HepG2 (cell line): Measurements from ENCODE around the gene BRCA1. TPM values are rescaled to one million over a fixed set of nuclear protein-coding genes. Genes with fewer than 3 reads are reported as not detected.
A peak's percentile ranks its signal among the peaks of the same experiment; 100 is the strongest.

Experiments used
- ERF ChIP-seq: IDR thresholded peaks from 2 replicates; pipeline ENCODE4 v1.6.1; 2018; ENCODE audit warnings: missing biosample characterization, missing genetic modification reagents
- FOXA3 ChIP-seq: IDR thresholded peaks from 2 replicates; pipeline ENCODE4 v1.6.1; 2016; ENCODE audit warnings: missing genetic modification reagents, missing compliant biosample characterization
- HHEX ChIP-seq: IDR thresholded peaks from 2 replicates; pipeline ENCODE4 v1.6.1; 2016; ENCODE audit warnings: control low read depth
- HNRNPK ChIP-seq: fragments of 200-400 bp; formaldehyde crosslinking; IDR thresholded peaks from 2 replicates; pipeline ENCODE4 v1.6.1; 2018; ENCODE audit warnings: low read length, low read depth, moderate library complexity, mild to moderate bottlenecking; ENCODE audit not compliant: poor library complexity, severe bottlenecking
- HNRNPL ChIP-seq: fragments of 200-400 bp; formaldehyde crosslinking; IDR thresholded peaks from 2 replicates; pipeline ENCODE4 v1.6.1; 2017; ENCODE audit warnings: mild to moderate bottlenecking, low read depth, low read length
- HOXA7 ChIP-seq: sonication (generic); formaldehyde crosslinking; IDR thresholded peaks from 2 replicates; pipeline ENCODE4 v1.8.1; 2022; ENCODE audit warnings: mild to moderate bottlenecking, missing genetic modification reagents, moderate library complexity
- JDP2 ChIP-seq: sonication (generic); formaldehyde crosslinking; IDR thresholded peaks from 2 replicates; pipeline ENCODE4 v1.8.1; 2022; ENCODE audit warnings: missing genetic modification reagents, borderline replicate concordance
- KDM5B ChIP-seq: sonication (generic); formaldehyde crosslinking; IDR thresholded peaks from 2 replicates; pipeline ENCODE4 v1.4.0; 2020; ENCODE audit warnings: missing genetic modification reagents, mild to moderate bottlenecking, borderline replicate concordance
- PHF8 ChIP-seq: sonication (generic); formaldehyde crosslinking; IDR thresholded peaks from 2 replicates; pipeline ENCODE4 v1.5.0; 2020; ENCODE audit warnings: missing genetic modification reagents
- SPEN ChIP-seq: sonication (generic); formaldehyde crosslinking; IDR thresholded peaks from 2 replicates; pipeline ENCODE4 v1.5.1; 2020; ENCODE audit warnings: low read depth, mild to moderate bottlenecking, missing genetic modification reagents
- SRSF9 ChIP-seq: fragments of 200-400 bp; formaldehyde crosslinking; IDR thresholded peaks from 2 replicates; pipeline ENCODE4 v1.6.1; 2018; ENCODE audit warnings: borderline replicate concordance, mild to moderate bottlenecking, low read depth, low read length; ENCODE audit not compliant: insufficient read depth, poor library complexity, severe bottlenecking
- ZBTB20 ChIP-seq: sonication (generic); formaldehyde crosslinking; IDR thresholded peaks from 2 replicates; pipeline ENCODE4 v1.8.1; 2023; ENCODE audit warnings: missing genetic modification reagents, low read depth, mild to moderate bottlenecking, borderline replicate concordance
- ZC3H13 ChIP-seq: sonication (generic); formaldehyde crosslinking; IDR thresholded peaks from 2 replicates; pipeline ENCODE4 v1.8.1; 2023; ENCODE audit warnings: mild to moderate bottlenecking, missing genetic modification reagents, moderate library complexity
- ZNF547 ChIP-seq: sonication (generic); formaldehyde crosslinking; IDR thresholded peaks from 2 replicates; pipeline ENCODE4 v1.5.1; 2020; ENCODE audit warnings: mild to moderate bottlenecking, missing genetic modification reagents
- ZNF777 ChIP-seq: sonication (generic); formaldehyde crosslinking; IDR thresholded peaks from 2 replicates; pipeline ENCODE4 v1.4.0; 2020; ENCODE audit warnings: missing genetic modification reagents
- ZNF816 ChIP-seq: sonication (generic); formaldehyde crosslinking; IDR thresholded peaks from 2 replicates; pipeline ENCODE4 v1.8.0; 2022; ENCODE audit warnings: missing genetic modification reagents, mild to moderate bottlenecking, borderline replicate concordance
- polyA plus RNA-seq, 8 experiments: library from polyadenylated mRNA; depleted of rRNA in 3 of 8; stranded (reverse) in 7 of 8; unstranded in 1 of 8; fragments of >200 nt; fragmentation: Illumina TruSeq in 4 of 8; extraction: Trizol in 4 of 8; gene quantifications; 2 replicates each; pipeline versions ENCODE4 v1.2.1 to v1.2.3, GENCODE V29; 2011 to 2016; ENCODE audit warnings: low read depth in 4 of 8, missing spikeins in 1 of 8, mixed read lengths in 1 of 8; ENCODE audit not compliant: insufficient read depth in 1 of 8
- total RNA-seq, 5 experiments: library from RNA; depleted of rRNA; stranded (reverse); fragments of >200 nt; fragmentation: Illumina TruSeq; extraction: Trizol; gene quantifications; 2 replicates each; pipeline ENCODE4 v1.2.3, GENCODE V29; 2016; ENCODE audit warnings: low read depth in 1 of 5
- TF ChIP-seq, protein P1 (sequence below): sonication (generic); formaldehyde crosslinking; IDR thresholded peaks from 2 replicates; pipeline ENCODE4 v1.8.0; 2022; ENCODE audit warnings: mild to moderate bottlenecking, missing genetic modification reagents, moderate library complexity
- TF ChIP-seq, protein P2 (sequence below): sonication (generic); formaldehyde crosslinking; IDR thresholded peaks from 2 replicates; pipeline ENCODE4 v1.5.0; 2020; ENCODE audit warnings: missing genetic modification reagents
- TF ChIP-seq, protein P3 (sequence below): sonication (generic); formaldehyde crosslinking; IDR thresholded peaks from 2 replicates; pipeline ENCODE4 v1.4.0; 2020; ENCODE audit warnings: missing genetic modification reagents
- TF ChIP-seq, protein P4 (sequence below): sonication (generic); formaldehyde crosslinking; IDR thresholded peaks from 2 replicates; pipeline ENCODE4 v1.5.0; 2020; ENCODE audit warnings: mild to moderate bottlenecking, missing genetic modification reagents

The BRCA1 gene
- total and polyA plus RNA-seq, 2 of the 13 experiments (the other 11 are each of a cell fraction or from before 2014, with no cell fraction given): 13.3 to 37.5 TPM

DNA sequence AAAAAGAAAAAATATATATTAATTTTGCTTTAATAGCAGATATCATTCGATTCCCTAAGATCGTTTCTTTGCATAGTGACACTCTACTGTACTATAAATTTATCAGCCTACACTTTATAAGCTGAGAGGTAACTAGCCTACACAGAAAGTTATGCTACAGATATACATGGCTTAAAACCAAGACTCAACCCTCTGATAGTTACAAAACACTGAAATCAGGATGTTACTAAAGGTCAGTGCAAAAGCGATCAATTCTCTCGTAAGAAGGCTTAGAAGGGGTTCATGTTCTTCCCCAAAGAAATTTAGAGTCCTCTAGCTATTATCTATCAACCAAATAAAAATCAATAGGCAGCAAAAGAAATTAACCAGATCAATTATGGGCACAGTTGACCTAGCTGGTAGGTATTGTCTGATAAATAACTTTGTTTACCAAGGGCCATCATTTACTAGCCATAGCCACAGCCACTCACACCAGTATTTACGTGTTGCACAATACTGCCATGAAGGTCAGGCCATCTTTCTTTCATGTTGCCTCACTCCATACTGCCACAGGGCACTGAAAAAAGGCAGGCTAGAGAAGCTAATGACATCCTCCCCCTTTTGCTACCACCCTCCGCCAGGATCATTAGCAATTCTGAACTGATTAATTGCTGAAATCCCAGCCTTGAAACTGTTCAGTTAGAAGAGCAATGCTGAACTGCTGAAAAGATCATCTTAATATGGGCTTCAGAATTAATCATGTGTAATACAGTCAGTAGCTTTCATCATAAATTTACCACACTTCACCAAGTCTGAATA, 56.4 kb downstream of the BRCA1 start (continued):
- TF ChIP-seq, protein P1, sequence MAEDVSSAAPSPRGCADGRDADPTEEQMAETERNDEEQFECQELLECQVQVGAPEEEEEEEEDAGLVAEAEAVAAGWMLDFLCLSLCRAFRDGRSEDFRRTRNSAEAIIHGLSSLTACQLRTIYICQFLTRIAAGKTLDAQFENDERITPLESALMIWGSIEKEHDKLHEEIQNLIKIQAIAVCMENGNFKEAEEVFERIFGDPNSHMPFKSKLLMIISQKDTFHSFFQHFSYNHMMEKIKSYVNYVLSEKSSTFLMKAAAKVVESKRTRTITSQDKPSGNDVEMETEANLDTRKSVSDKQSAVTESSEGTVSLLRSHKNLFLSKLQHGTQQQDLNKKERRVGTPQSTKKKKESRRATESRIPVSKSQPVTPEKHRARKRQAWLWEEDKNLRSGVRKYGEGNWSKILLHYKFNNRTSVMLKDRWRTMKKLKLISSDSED (CRISPR knock-in tag): no peak
- TF ChIP-seq, protein P2, sequence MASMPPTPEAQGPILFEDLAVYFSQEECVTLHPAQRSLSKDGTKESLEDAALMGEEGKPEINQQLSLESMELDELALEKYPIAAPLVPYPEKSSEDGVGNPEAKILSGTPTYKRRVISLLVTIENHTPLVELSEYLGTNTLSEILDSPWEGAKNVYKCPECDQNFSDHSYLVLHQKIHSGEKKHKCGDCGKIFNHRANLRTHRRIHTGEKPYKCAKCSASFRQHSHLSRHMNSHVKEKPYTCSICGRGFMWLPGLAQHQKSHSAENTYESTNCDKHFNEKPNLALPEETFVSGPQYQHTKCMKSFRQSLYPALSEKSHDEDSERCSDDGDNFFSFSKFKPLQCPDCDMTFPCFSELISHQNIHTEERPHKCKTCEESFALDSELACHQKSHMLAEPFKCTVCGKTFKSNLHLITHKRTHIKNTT (CRISPR knock-in tag): no peak
- peak; percentile 99 for TF ChIP-seq FOXA3 (CRISPR knock-in tag)
- peak; percentile 87 for TF ChIP-seq ERF (CRISPR knock-in tag)
- TF ChIP-seq, protein P3, sequence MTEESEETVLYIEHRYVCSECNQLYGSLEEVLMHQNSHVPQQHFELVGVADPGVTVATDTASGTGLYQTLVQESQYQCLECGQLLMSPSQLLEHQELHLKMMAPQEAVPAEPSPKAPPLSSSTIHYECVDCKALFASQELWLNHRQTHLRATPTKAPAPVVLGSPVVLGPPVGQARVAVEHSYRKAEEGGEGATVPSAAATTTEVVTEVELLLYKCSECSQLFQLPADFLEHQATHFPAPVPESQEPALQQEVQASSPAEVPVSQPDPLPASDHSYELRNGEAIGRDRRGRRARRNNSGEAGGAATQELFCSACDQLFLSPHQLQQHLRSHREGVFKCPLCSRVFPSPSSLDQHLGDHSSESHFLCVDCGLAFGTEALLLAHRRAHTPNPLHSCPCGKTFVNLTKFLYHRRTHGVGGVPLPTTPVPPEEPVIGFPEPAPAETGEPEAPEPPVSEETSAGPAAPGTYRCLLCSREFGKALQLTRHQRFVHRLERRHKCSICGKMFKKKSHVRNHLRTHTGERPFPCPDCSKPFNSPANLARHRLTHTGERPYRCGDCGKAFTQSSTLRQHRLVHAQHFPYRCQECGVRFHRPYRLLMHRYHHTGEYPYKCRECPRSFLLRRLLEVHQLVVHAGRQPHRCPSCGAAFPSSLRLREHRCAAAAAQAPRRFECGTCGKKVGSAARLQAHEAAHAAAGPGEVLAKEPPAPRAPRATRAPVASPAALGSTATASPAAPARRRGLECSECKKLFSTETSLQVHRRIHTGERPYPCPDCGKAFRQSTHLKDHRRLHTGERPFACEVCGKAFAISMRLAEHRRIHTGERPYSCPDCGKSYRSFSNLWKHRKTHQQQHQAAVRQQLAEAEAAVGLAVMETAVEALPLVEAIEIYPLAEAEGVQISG (CRISPR knock-in tag): peak; percentile 93
- no peak for TF ChIP-seq HNRNPL
- TF ChIP-seq KDM5B (CRISPR knock-in tag): no peak
- TF ChIP-seq ZNF547 (CRISPR knock-in tag): no peak
- peak; percentile 93; the same call in 1 of the 2 replicates for TF ChIP-seq ZBTB20 (CRISPR knock-in tag)
- TF ChIP-seq, protein P4, sequence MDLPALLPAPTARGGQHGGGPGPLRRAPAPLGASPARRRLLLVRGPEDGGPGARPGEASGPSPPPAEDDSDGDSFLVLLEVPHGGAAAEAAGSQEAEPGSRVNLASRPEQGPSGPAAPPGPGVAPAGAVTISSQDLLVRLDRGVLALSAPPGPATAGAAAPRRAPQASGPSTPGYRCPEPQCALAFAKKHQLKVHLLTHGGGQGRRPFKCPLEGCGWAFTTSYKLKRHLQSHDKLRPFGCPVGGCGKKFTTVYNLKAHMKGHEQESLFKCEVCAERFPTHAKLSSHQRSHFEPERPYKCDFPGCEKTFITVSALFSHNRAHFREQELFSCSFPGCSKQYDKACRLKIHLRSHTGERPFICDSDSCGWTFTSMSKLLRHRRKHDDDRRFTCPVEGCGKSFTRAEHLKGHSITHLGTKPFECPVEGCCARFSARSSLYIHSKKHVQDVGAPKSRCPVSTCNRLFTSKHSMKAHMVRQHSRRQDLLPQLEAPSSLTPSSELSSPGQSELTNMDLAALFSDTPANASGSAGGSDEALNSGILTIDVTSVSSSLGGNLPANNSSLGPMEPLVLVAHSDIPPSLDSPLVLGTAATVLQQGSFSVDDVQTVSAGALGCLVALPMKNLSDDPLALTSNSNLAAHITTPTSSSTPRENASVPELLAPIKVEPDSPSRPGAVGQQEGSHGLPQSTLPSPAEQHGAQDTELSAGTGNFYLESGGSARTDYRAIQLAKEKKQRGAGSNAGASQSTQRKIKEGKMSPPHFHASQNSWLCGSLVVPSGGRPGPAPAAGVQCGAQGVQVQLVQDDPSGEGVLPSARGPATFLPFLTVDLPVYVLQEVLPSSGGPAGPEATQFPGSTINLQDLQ: no peak
- TF ChIP-seq SPEN (CRISPR knock-in tag): peak; percentile 73; the same call in 1 of the 2 replicates
- no peak for TF ChIP-seq SRSF9
- 0 out of 2 replicates have a peak, but pooled peaks have one; percentile 38 for TF ChIP-seq PHF8 (CRISPR knock-in tag)
- no peak for TF ChIP-seq JDP2
- no peak for TF ChIP-seq ZNF777 (CRISPR knock-in tag)
- TF ChIP-seq ZC3H13 (CRISPR knock-in tag): no peak; the same call in 1 of the 2 replicates
- peak; percentile 86 for TF ChIP-seq HHEX (CRISPR knock-in tag)
- no peak for TF ChIP-seq ZNF816 (CRISPR knock-in tag)
- no peak for TF ChIP-seq HOXA7
- TF ChIP-seq HNRNPK: no peak
